SK-N-SH treated with all-trans-retinoic acid at 6 μM for 48 hours (cell line): ENCODE measurements around the gene NPC1.

Experiments used
- ATAC-seq: fragments of 200-7000 bp; cut with Tn5 transposase; 3 replicates; pipeline ENCODE4 v1.9.1; 2020; ENCODE audit warnings: mild to moderate bottlenecking, moderate library complexity
- ARNTL ChIP-seq: fragments of 450-650 bp; formaldehyde crosslinking; IDR thresholded peaks from 2 replicates; pipeline ENCODE4 v1.5.0; 2020; ENCODE audit warnings: low read depth, mild to moderate bottlenecking, moderate library complexity, borderline replicate concordance
- BACH2 ChIP-seq: fragments of 250-450 bp; sonication (Bioruptor Pico); IDR thresholded peaks from 2 replicates; pipeline ENCODE4 v1.9.0; 2021; ENCODE audit warnings: mild to moderate bottlenecking, borderline replicate concordance
- CSDC2 ChIP-seq: fragments of 250-450 bp; sonication (Bioruptor Pico); IDR thresholded peaks from 2 replicates; pipeline ENCODE4 v1.5.0; 2020; ENCODE audit warnings: mild to moderate bottlenecking, moderate library complexity
- CSRNP3 ChIP-seq: fragments of 250-450 bp; sonication (Bioruptor Pico); IDR thresholded peaks from 2 replicates; pipeline ENCODE4 v1.5.1; 2021; ENCODE audit warnings: mild to moderate bottlenecking, moderate library complexity
- ESRRG ChIP-seq: fragments of 250-450 bp; sonication (Bioruptor Pico); IDR thresholded peaks from 2 replicates; pipeline ENCODE4 v1.6.1; 2021; ENCODE audit warnings: mild to moderate bottlenecking
- GLIS3 ChIP-seq: fragments of 250-450 bp; sonication (Bioruptor Pico); IDR thresholded peaks from 2 replicates; pipeline ENCODE4 v1.5.0; 2020; ENCODE audit warnings: mild to moderate bottlenecking, moderate library complexity
- ISL1 ChIP-seq: fragments of 250-450 bp; sonication (Bioruptor Pico); IDR thresholded peaks from 2 replicates; pipeline ENCODE4 v2.1.2; 2022; ENCODE audit warnings: mild to moderate bottlenecking, moderate library complexity
- OSR1 ChIP-seq: fragments of 250-450 bp; sonication (Bioruptor Pico); IDR thresholded peaks from 2 replicates; pipeline ENCODE4 v1.8.0; 2022; ENCODE audit warnings: moderate library complexity, mild to moderate bottlenecking, inconsistent platforms
- PATZ1 ChIP-seq: fragments of 250-450 bp; sonication (Bioruptor Pico); IDR thresholded peaks from 2 replicates; pipeline ENCODE4 v1.8.0; 2020; ENCODE audit warnings: mild to moderate bottlenecking, moderate library complexity, borderline replicate concordance
- POU6F1 ChIP-seq: fragments of 250-450 bp; sonication (Bioruptor Pico); IDR thresholded peaks from 2 replicates; pipeline ENCODE4 v1.8.0; 2021; ENCODE audit warnings: low read depth, mild to moderate bottlenecking, moderate library complexity, borderline replicate concordance
- PPARA ChIP-seq: fragments of 250-450 bp; sonication (Bioruptor Pico); IDR thresholded peaks from 2 replicates; pipeline ENCODE4 v1.5.0; 2020; ENCODE audit warnings: mild to moderate bottlenecking, borderline replicate concordance
- RARB ChIP-seq: fragments of 250-450 bp; sonication (Bioruptor Pico); IDR thresholded peaks from 2 replicates; pipeline ENCODE4 v1.8.0; 2021; ENCODE audit warnings: mild to moderate bottlenecking, moderate library complexity
- SNAI2 ChIP-seq: fragments of 250-450 bp; sonication (Bioruptor Pico); IDR thresholded peaks from 2 replicates; pipeline ENCODE4 v1.5.0; 2020; ENCODE audit warnings: mild to moderate bottlenecking, moderate library complexity
- TCF4 ChIP-seq: fragments of 250-450 bp; sonication (Bioruptor Pico); IDR thresholded peaks from 2 replicates; pipeline ENCODE4 v1.8.0; 2021; ENCODE audit warnings: mild to moderate bottlenecking, moderate library complexity, borderline replicate concordance
- TOX ChIP-seq: fragments of 250-450 bp; sonication (Bioruptor Pico); IDR thresholded peaks from 2 replicates; pipeline ENCODE4 v1.8.0; 2021; ENCODE audit warnings: mild to moderate bottlenecking, moderate library complexity, borderline replicate concordance
- TSHZ2 ChIP-seq: fragments of 250-450 bp; sonication (Bioruptor Pico); IDR thresholded peaks from 2 replicates; pipeline ENCODE4 v1.5.0; 2020; ENCODE audit warnings: mild to moderate bottlenecking, moderate library complexity
- ZFP3 ChIP-seq: fragments of 250-450 bp; sonication (Bioruptor Pico); IDR thresholded peaks from 2 replicates; pipeline ENCODE4 v1.5.0; 2020; ENCODE audit warnings: mild to moderate bottlenecking, moderate library complexity
- ZFP30 ChIP-seq: fragments of 450-650 bp; formaldehyde crosslinking; IDR thresholded peaks from 2 replicates; pipeline ENCODE4 v1.5.0; 2022; ENCODE audit warnings: mild to moderate bottlenecking, moderate library complexity
- ZNF565 ChIP-seq: fragments of 450-650 bp; formaldehyde crosslinking; conservative IDR thresholded peaks from 2 replicates; pipeline ENCODE4 v1.5.0; 2020; ENCODE audit warnings: low read depth, mild to moderate bottlenecking, moderate library complexity
- ZNF70 ChIP-seq: fragments of 450-650 bp; formaldehyde crosslinking; IDR thresholded peaks from 2 replicates; pipeline ENCODE4 v1.5.0; 2020; ENCODE audit warnings: mild to moderate bottlenecking, moderate library complexity
- ZNF8 ChIP-seq: fragments of 450-650 bp; formaldehyde crosslinking; IDR thresholded peaks from 2 replicates; pipeline ENCODE4 v1.5.0; 2020; ENCODE audit warnings: mild to moderate bottlenecking, moderate library complexity

Gene NPC1

GRCh38 chr18:23618862-23619387, 32.6 kb upstream of the NPC1 start:
- no peak for ATAC-seq
- TF ChIP-seq TOX: no peak
- TF ChIP-seq ZNF70 (CRISPR knock-in tag): no peak
- no peak for TF ChIP-seq ZNF8
- TF ChIP-seq TSHZ2 (CRISPR knock-in tag): no peak
- no peak for TF ChIP-seq GLIS3 (CRISPR knock-in tag)
- no peak for TF ChIP-seq ARNTL
- TF ChIP-seq TCF4: no peak
- TF ChIP-seq CSRNP3 (CRISPR knock-in tag): no peak
- no peak for TF ChIP-seq PATZ1
- no peak for TF ChIP-seq SNAI2 (CRISPR knock-in tag)
- TF ChIP-seq POU6F1 (CRISPR knock-in tag): no peak
- TF ChIP-seq ESRRG (CRISPR knock-in tag): no peak
- TF ChIP-seq, all 23 proteins: peak for 0

- TF ChIP-seq CSDC2: no peak
- no peak for TF ChIP-seq RARB (CRISPR knock-in tag)
- TF ChIP-seq ZNF70 (CRISPR knock-in tag): no peak
- TF ChIP-seq ZNF8: no peak
- TF ChIP-seq TOX: no peak
- no peak for TF ChIP-seq PATZ1
- TF ChIP-seq POU6F1 (CRISPR knock-in tag): no peak
- no peak for TF ChIP-seq PPARA (CRISPR knock-in tag)
- TF ChIP-seq ISL1: no peak
- TF ChIP-seq ZFP30 (CRISPR knock-in tag): no peak
- no peak for TF ChIP-seq SNAI2 (CRISPR knock-in tag)
- TF ChIP-seq ARNTL: no peak
- no peak for TF ChIP-seq TCF4
- TF ChIP-seq OSR1 (CRISPR knock-in tag): no peak
- TF ChIP-seq ESRRG (CRISPR knock-in tag): no peak
- no peak for TF ChIP-seq ZNF565 (CRISPR knock-in tag)
- TF ChIP-seq ZFP3: no peak
- TF ChIP-seq TSHZ2 (CRISPR knock-in tag): no peak
- no peak for TF ChIP-seq CSRNP3 (CRISPR knock-in tag)
- TF ChIP-seq BACH2 (CRISPR knock-in tag): no peak
- no peak for ATAC-seq
These were observed 31.2 kb upstream of the NPC1 start for GRCh38 chr18:23617412-23618014.
